T-helper 2 cell treated with Interferon-gamma antibody and Interleukin-4, amounts not matched to agents 100 ng/mL and 5 ng/mL, for 36 hours (primary cell): ENCODE data around the gene DALRD3. TPM values are rescaled to one million over a fixed set of nuclear protein-coding genes. Genes with fewer than 3 reads are reported as not detected.

Source experiments
- intact Hi-C: fragments of 100-400 bp; cut with micrococcal nuclease; formaldehyde crosslinking; loops from one replicate; pipeline ENCODE4 v1.15.1; 2023
- total RNA-seq: library from RNA; stranded (reverse); gene quantifications from 2 replicates; pipeline ENCODE4 v1.2.3, GENCODE V29; 2022

DALRD3 gene
- total RNA-seq, 1 donor from 2014 or later, result 23.7 TPM

- intact Hi-C loops, result no loop called here
These were observed 32.5 kb downstream of the DALRD3 start for GRCh38 chr3:48985831-48986376.

DNA sequence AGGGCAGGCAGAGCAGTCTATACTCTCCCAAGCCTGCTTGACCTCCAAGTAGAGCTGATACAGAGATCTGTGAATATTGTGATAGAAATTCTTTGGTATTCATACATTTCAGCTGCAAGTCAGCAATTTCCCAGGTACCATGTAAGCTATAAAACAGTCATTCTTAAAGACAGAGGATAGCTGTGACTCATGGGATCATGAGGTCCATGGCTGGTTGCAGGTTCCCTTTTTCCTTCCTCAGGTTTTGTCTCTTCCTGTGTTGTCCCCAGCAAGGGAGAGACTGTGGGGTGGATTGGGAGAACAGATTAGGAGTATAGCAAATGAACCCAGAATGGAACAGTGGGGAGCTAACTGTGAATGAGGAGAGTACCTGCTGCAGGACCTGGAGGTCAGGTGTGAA lies 33.7 kb downstream of the DALRD3 start:
- intact Hi-C loops, result no loop called here

DNA sequence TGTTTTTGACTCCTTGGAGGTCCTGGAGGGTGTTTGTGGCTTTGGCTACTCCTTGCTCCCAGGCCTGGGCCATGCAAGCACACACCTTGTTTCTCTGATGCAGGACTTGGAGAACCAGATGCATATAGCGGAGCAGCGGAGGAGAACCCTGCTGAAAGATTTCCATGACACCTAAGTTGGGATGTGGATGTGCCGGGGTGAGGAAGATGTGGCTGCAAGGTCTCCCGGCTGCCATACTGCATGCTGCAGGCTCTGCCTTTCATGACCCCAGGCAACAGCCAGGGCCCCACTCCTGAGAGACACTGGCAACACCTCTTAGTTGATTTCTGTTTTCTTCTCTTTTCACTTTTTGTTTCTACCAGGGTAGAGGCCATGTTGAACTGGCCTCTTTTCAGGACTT lies 35.3 kb downstream of the DALRD3 start:
- intact Hi-C loops, result no loop called here

DNA sequence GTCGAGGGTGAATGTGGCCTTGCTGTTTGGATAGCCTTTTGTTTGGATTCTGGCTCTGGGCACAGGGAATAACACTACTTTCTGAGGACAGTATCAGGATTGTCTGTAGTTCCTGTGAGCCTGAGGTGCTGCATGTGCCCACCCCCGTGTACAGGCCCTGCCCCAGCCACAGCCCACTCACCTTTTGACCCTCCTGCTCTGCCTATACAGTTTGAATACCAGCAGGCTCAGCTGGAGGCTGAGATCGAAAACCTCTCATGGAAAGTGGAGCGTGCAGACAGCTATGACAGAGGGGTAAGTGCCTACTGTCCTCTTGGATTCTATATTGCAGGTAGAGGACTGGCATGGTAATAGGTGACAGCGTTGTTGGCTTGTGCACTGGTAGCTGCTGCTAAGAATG lies 35.7 kb downstream of the DALRD3 start:
- intact Hi-C loops, result no loop called here

DNA sequence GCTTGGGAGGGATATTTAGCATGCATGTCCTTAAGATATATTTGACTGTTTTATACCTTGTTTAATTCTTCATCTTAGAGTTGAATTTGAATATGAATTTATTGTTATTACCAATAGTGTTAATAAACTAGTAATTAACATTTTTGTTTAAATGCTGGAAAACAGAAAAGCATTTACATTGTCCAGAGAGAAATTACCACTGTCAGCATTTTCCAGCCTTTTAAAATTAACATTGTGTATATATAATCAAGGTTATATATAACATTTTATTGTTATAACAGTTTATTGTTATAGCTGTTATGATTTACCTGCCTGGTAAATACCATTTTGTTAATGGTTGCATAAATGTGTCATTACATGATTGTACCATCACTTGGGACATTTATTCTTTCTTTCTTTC lies 36.4 kb downstream of the DALRD3 start:
- intact Hi-C loops, result no loop called here

DNA sequence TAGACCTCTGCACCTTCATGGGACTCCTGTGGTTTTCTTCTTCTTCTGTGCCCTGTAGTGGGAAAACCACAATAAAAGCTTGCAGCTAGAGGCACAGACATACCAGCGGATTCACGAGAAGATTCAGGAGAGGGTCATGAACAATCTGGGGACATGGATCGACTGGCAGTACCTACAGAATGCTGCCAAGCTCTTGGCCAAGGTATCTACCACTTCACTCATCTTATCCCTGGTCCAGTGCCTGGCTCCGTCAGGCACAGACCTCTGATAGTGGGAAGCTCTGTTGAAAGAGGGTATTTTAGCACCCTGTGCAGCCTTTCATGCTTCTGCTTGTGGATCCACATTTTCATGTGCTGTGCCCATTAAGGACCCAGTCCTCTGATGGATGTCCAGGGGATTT lies 38.1 kb downstream of the DALRD3 start:
- intact Hi-C loops, result no loop called here

- intact Hi-C loops, result no loop called here
These were observed 38.9 kb downstream of the DALRD3 start for GRCh38 chr3:48979451-48979850.

DNA sequence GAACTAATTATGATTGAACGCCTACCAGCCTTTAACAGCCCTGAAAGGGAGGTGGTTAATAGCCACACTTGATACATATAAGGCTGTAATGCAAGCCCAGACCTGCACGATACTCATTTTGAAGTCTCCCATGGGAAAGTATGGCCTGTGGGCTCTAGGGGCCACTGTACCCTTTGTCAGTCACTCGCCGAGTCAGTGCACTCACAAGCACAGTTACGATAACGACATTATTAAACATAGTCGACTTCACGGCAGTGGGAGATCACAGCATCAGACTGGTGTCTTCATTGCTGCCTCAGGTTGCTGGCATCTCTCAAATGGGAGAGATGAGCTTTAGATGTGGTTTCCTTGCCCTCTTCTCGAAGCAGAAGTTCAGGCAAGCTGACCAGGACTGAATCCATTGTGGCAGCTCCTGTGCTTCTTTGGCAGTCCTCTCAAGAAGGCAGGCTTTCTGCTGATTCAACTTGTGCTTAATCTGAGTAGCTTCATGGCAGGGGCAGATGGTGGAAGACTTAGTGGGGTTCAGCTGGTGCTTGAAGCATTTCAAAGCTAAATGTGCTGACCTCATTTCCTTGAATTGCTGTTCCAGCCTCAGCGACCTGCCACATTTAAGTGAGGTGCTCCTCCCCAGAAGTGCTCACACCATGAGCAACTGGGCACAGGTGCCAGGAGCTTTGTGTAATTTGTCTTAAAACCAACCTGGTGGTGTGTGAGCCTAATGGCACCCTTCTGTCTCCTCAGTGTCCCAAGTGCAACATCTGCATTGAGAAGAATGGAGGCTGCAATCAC lies 44.1 kb downstream of the DALRD3 start:
- intact Hi-C loops, result no loop called here

GRCh38 chr3:48970586-48970985 lies 47.8 kb downstream of the DALRD3 start:
- intact Hi-C loops, result no loop called here

GRCh38 chr3:48966876-48967361 lies 51.5 kb downstream of the DALRD3 start:
- intact Hi-C loops, result no loop called here

DNA sequence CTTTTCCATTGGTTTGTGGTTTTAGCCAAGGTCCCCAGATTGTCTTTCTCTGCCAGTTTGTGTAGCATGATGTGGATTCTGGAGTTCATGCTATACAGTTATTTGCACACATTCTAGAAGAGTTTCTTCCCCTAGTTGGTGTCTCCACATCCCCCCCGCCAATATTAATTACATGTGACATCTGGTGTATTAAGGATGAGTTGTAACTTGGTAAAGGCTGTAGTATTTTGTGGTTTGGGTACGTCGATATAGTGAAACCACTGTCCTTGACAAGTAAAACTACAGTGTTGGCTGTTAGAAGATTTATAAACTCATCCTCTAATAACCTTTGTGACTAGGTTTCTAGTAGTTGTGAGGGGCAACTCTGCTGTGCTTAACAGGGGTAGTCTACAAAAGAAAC lies 52.0 kb downstream of the DALRD3 start:
- intact Hi-C loops, result no loop called here

Other genes starting within 250 kb of the DALRD3 start
- gene PRKAR2A, start 170.7 kb downstream of the DALRD3 start, total RNA-seq, result 25.2 and 27.1 TPM in 2 replicates
- gene SLC25A20, start 119.7 kb downstream of the DALRD3 start, total RNA-seq, result 28.6 and 30.0 TPM in 2 replicates
- 114 and 119 TPM in 2 replicates for gene ARIH2, start 99.7 kb downstream of the DALRD3 start, total RNA-seq
- gene P4HTM, start 28.3 kb downstream of the DALRD3 start, total RNA-seq, result 37.9 and 39.8 TPM in 2 replicates
- 156 TPM in 2 replicates for gene WDR6, start 11.2 kb downstream of the DALRD3 start, total RNA-seq
- gene NDUFAF3, start 3.5 kb upstream of the DALRD3 start, total RNA-seq, result 110 and 111 TPM in 2 replicates
- gene IMPDH2, start 10.8 kb upstream of the DALRD3 start, total RNA-seq, result 259 and 264 TPM in 2 replicates
- gene QRICH1, start 75.5 kb upstream of the DALRD3 start, total RNA-seq, result 138 and 147 TPM in 2 replicates
- gene QARS1, start 86.2 kb upstream of the DALRD3 start, total RNA-seq, result 217 and 243 TPM in 2 replicates
- 61.2 and 63.5 TPM in 2 replicates for gene USP19, start 102.2 kb upstream of the DALRD3 start, total RNA-seq
- not detected in 2 replicates for gene LAMB2, start 114.5 kb upstream of the DALRD3 start, total RNA-seq
- gene CCDC71, start 147.8 kb upstream of the DALRD3 start, total RNA-seq, result 23.4 and 24.0 TPM in 2 replicates
- gene KLHDC8B, start 153.0 kb upstream of the DALRD3 start, total RNA-seq, result 0.66 and 1.1 TPM in 2 replicates